PC-9 (cell line): ENCODE measurements around the gene BMAL1. TPM values are rescaled to one million over a fixed set of nuclear protein-coding genes. Genes with fewer than 3 reads are reported as not detected.

Experiments used
- BruUV-seq: library from RNA; stranded (reverse); fragments of 400-500 nt; replicated peaks from 2 replicates; lab custom pipeline; 2021; lab: Mats Ljungman, UMichigan
- CTCF ChIA-PET: fragments of 300-600 bp; sonication (Branson Sonifier 250); formaldehyde crosslinking; loops from one replicate; lab custom pipeline; 2022; ENCODE audit warnings: antibody characterized with exemption; lab: Charles Lee
- POLR2A ChIA-PET: fragments of 300-600 bp; sonication (Branson Sonifier 250); formaldehyde crosslinking; loops from one replicate; lab custom pipeline; 2022; ENCODE audit warnings: antibody characterized with exemption; ENCODE audit not compliant: unreplicated experiment; lab: Charles Lee
- DNase-seq, 2 experiments: peaks; one replicate each; pipeline versions ENCODE4 v3.0.0 to v3.0.0-alpha.2; 2015 to 2022; ENCODE audit warnings: mixed read lengths in 1 of 2
- H2AFZ ChIP-seq: fragments of 200-600 bp; sonication (generic); 2 replicates; pipeline ENCODE4 v1.8.1; 2017; ENCODE audit warnings: antibody characterized with exemption
- H3F3A ChIP-seq: fragments of 200-600 bp; sonication (generic); 2 replicates; pipeline ENCODE4 v1.8.1; 2017; ENCODE audit warnings: antibody characterized with exemption, mild to moderate bottlenecking, low read depth; ENCODE audit not compliant: insufficient read depth
- H3K27ac ChIP-seq: fragments of 200-600 bp; sonication (generic); 2 replicates; pipeline ENCODE4 v1.6.1; 2016; ENCODE audit warnings: mixed run types
- H3K27me3 ChIP-seq: fragments of 200-600 bp; sonication (generic); 2 replicates; pipeline ENCODE4 v1.6.1; 2016; ENCODE audit warnings: low read depth, mixed run types; ENCODE audit not compliant: insufficient read depth
- H3K36me3 ChIP-seq: fragments of 200-600 bp; sonication (generic); 2 replicates; pipeline ENCODE4 v1.6.1; 2016; ENCODE audit warnings: low read depth, mixed run types
- H3K4me1 ChIP-seq: fragments of 200-600 bp; sonication (generic); replicated peaks from 2 replicates; pipeline ENCODE4 v1.6.1; 2016; ENCODE audit warnings: mixed run types; ENCODE audit not compliant: insufficient read depth
- H3K4me2 ChIP-seq: fragments of 200-600 bp; sonication (generic); 2 replicates; pipeline ENCODE4 v1.6.1; 2017; ENCODE audit warnings: mixed run types
- H3K4me3 ChIP-seq: fragments of 200-600 bp; sonication (generic); 2 replicates; pipeline ENCODE4 v1.6.1; 2016; ENCODE audit warnings: mixed run types
- H3K79me2 ChIP-seq: fragments of 200-600 bp; sonication (generic); 2 replicates; pipeline ENCODE4 v1.6.1; 2017; ENCODE audit warnings: low read depth, mixed run types
- H3K9me2 ChIP-seq: fragments of 200-600 bp; sonication (generic); 2 replicates; pipeline ENCODE4 v1.8.1; 2017; ENCODE audit warnings: mild to moderate bottlenecking; ENCODE audit not compliant: insufficient read depth
- H3K9me3 ChIP-seq: fragments of 200-600 bp; sonication (generic); 2 replicates; pipeline ENCODE4 v1.8.1; 2016; ENCODE audit warnings: low read depth; ENCODE audit not compliant: insufficient read depth
- H4K20me1 ChIP-seq: fragments of 200-600 bp; sonication (generic); 2 replicates; pipeline ENCODE4 v1.8.1; 2017; ENCODE audit not compliant: insufficient read depth
- CTCF ChIP-seq: fragments of 200-600 bp; sonication (generic); conservative IDR thresholded peaks from 2 replicates; pipeline ENCODE4 v1.6.1; 2017; ENCODE audit warnings: mixed run types, antibody characterized with exemption, mild to moderate bottlenecking, moderate library complexity
- EZH2 ChIP-seq: fragments of 200-600 bp; sonication (generic); IDR thresholded peaks from 2 replicates; pipeline ENCODE4 v1.8.0; 2017; ENCODE audit warnings: antibody characterized with exemption, low read depth
- intact Hi-C: fragments of 100-400 bp; cut with micrococcal nuclease; formaldehyde crosslinking; loops from one replicate; pipeline ENCODE4 v1.10.0; 2022; ENCODE audit not compliant: unreplicated experiment
- total RNA-seq: library from RNA; stranded (reverse); gene quantifications from 2 replicates; pipeline ENCODE4 v1.2.3, GENCODE V29; 2021

BMAL1 gene
- total RNA-seq, 1 experiment from 2014 or later, result 15.0 TPM

- DNase-seq, result no peak
- Histone ChIP-seq H3K79me2 (peaks cover under 1% of the 10 kb centered on the region; the same call in 1 of the 2 replicates), H3K9me2 (no peaks in the 10 kb centered on the region), H3K36me3 (no peaks in the 10 kb centered on the region), H2AFZ (no peak overlapping the region), H3K27ac (no peak overlapping the region), H3K4me3 (no peak overlapping the region), H3K4me1 (no peaks in the 10 kb centered on the region), H3K9me3 (no peaks in the 10 kb centered on the region), H4K20me1 (no peaks in the 10 kb centered on the region; the same call in 1 of the 2 replicates), H3F3A (no peaks in the 10 kb centered on the region), H3K4me2 (no peak overlapping the region), H3K27me3 (no peaks in the 10 kb centered on the region)
- intact Hi-C loops, result no loop called here
- BruUV-seq, result no TSS peak
- TF ChIP-seq CTCF, result no peak
- TF ChIP-seq EZH2, result no peak
- ChIA-PET CTCF (no interaction called here), POLR2A (no interaction called here)
Measured at GRCh38 chr11:13421561-13421960, 144.0 kb downstream of the BMAL1 start.

GRCh38 chr11:13423372-13423771 lies 145.8 kb downstream of the BMAL1 start:
- POLR2A ChIA-PET, result no interaction called here
- H2AFZ ChIP-seq, result no peak overlapping the region
- no peaks in the 10 kb centered on the region; the same call in 1 of the 2 replicates for H4K20me1 ChIP-seq
- H3K9me2 ChIP-seq, result no peaks in the 10 kb centered on the region
- H3K27ac ChIP-seq, result no peak overlapping the region
- no TSS peak for BruUV-seq
- CTCF ChIA-PET, result no interaction called here
- no peaks in the 10 kb centered on the region for H3K36me3 ChIP-seq
- intact Hi-C loops, result no loop called here
- no peak for TF ChIP-seq EZH2
- TF ChIP-seq CTCF, result no peak
- no peak overlapping the region for H3K4me3 ChIP-seq
- H3K27me3 ChIP-seq, result no peaks in the 10 kb centered on the region
- H3F3A ChIP-seq, result no peaks in the 10 kb centered on the region
- H3K79me2 ChIP-seq, result peaks cover 3% of the 10 kb centered on the region; the same call in 1 of the 2 replicates
- no peak overlapping the region for H3K4me2 ChIP-seq
- no peaks in the 10 kb centered on the region for H3K4me1 ChIP-seq
- no peaks in the 10 kb centered on the region for H3K9me3 ChIP-seq
- no peak for DNase-seq

GRCh38 chr11:13427440-13427839 lies 149.8 kb downstream of the BMAL1 start:
- H3K4me2 ChIP-seq, result no peak overlapping the region
- no peaks in the 10 kb centered on the region for H3K4me1 ChIP-seq
- CTCF ChIA-PET, result no interaction called here

More at GRCh38 chr11:13427440-13427839, 149.8 kb downstream of the BMAL1 start:
- no peak overlapping the region for H3K27ac ChIP-seq
- no peak for DNase-seq
- no TSS peak for BruUV-seq
- no peaks in the 10 kb centered on the region for H3K9me2 ChIP-seq
- H2AFZ ChIP-seq, result no peak overlapping the region
- POLR2A ChIA-PET, result no interaction called here
- no peaks in the 10 kb centered on the region for H3K27me3 ChIP-seq
- H3K9me3 ChIP-seq, result no peaks in the 10 kb centered on the region; the same call in 1 of the 2 replicates
- H4K20me1 ChIP-seq, result no peaks in the 10 kb centered on the region
- H3K79me2 ChIP-seq, result peaks cover 7% of the 10 kb centered on the region
- intact Hi-C loops, result no loop called here
- H3F3A ChIP-seq, result no peaks in the 10 kb centered on the region
- no peak overlapping the region for H3K4me3 ChIP-seq
- no peaks in the 10 kb centered on the region for H3K36me3 ChIP-seq
- TF ChIP-seq EZH2 (no peak), CTCF (no peak)
